ENCODE results near the gene TICAM1. TPM values are rescaled to one million over a fixed set of nuclear protein-coding genes. Genes with fewer than 3 reads are reported as not detected.

Gene TICAM1
- total RNA-seq, 2 experiments from 2014 or later: 14.7 to 15.0 TPM

DNA sequence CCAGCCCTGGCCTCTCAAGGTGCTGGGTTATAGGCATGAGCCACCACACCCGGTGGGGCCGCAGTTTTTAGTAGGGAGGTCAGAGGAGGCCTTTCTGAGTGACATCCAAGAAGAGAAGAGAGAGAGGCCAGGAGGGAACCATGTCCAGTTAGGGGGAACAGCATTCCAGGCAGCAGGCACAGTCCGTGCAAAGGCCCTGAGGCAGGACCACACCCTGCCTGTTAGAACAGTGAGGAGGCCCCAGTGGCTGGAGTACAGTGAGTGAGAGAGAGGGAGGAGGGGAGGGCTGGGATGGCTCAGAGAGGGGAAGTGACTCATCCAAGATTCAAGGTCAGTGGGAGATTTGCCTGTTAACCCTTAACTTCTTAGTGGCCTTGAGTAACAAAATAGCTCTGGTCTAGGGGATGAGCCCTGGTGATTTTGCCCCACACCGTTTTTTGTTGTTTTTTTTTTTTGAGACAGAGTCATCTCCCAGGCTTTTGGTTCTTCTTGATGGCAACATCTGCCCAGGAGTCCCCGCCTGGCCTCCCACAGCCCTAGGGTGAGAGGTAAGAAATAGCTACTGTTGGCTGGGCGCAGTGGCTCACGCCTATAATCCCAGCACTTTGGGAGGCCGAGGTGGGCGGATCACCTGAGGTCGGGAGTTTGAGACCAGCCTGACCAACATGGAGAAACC lies 38.7 kb upstream of the TICAM1 start:
- ChIA-PET POLR2A (no interaction called here), CTCF (interaction anchor here (0.9 to 4.7 kb wide), 2 partner anchors 44 to 61 kb away, joined by 4 to 60 read pairs; no protein-coding TSS in a partner anchor)
- no peak overlapping the region for H3K4me3 ChIP-seq (ENCODE audit: low read length)
- Mint-ChIP-seq H3K4me3 (no peak overlapping the region), H3K27ac (no peak overlapping the region), H3K27me3 (peaks cover 11% of the 10 kb centered on the region), H3K36me3 (ENCODE audit: low read depth) (no peaks in the 10 kb centered on the region), H3K4me1 (ENCODE audit: low read depth) (peaks cover 12% of the 10 kb centered on the region), H3K9me3 (no peaks in the 10 kb centered on the region)
- H3K27me3 ChIP-seq (ENCODE audit: control insufficient read depth in 1 of 2, insufficient read depth in 2 of 2, low read length in 2 of 2): no peaks in the 10 kb centered on the region
- peaks cover 28% of the 10 kb centered on the region for H3K4me1 ChIP-seq (ENCODE audit: insufficient read depth, low read length)
- intact Hi-C loops (cut with DNase I, micrococcal nuclease): no loop called here
- H3K27ac ChIP-seq (ENCODE audit: low read depth in 1 of 2, low read length in 2 of 2): no peak overlapping the region
- ATAC-seq (ENCODE audit: poor library complexity) (no peak), DNase-seq (peak in 3 of 14 experiments; percentile 21 to 69 (median 57))
- TF ChIP-seq, protein P1, sequence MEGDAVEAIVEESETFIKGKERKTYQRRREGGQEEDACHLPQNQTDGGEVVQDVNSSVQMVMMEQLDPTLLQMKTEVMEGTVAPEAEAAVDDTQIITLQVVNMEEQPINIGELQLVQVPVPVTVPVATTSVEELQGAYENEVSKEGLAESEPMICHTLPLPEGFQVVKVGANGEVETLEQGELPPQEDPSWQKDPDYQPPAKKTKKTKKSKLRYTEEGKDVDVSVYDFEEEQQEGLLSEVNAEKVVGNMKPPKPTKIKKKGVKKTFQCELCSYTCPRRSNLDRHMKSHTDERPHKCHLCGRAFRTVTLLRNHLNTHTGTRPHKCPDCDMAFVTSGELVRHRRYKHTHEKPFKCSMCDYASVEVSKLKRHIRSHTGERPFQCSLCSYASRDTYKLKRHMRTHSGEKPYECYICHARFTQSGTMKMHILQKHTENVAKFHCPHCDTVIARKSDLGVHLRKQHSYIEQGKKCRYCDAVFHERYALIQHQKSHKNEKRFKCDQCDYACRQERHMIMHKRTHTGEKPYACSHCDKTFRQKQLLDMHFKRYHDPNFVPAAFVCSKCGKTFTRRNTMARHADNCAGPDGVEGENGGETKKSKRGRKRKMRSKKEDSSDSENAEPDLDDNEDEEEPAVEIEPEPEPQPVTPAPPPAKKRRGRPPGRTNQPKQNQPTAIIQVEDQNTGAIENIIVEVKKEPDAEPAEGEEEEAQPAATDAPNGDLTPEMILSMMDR (IDR thresholded peaks at IDR 0.05): no peak
- H3K36me3 ChIP-seq (ENCODE audit: insufficient read depth, low read length): no peaks in the 10 kb centered on the region
- no peaks in the 10 kb centered on the region for H3K9me3 ChIP-seq (ENCODE audit: control insufficient read depth in 1 of 2, insufficient read depth in 1 of 2, low read length in 2 of 2)

DNA sequence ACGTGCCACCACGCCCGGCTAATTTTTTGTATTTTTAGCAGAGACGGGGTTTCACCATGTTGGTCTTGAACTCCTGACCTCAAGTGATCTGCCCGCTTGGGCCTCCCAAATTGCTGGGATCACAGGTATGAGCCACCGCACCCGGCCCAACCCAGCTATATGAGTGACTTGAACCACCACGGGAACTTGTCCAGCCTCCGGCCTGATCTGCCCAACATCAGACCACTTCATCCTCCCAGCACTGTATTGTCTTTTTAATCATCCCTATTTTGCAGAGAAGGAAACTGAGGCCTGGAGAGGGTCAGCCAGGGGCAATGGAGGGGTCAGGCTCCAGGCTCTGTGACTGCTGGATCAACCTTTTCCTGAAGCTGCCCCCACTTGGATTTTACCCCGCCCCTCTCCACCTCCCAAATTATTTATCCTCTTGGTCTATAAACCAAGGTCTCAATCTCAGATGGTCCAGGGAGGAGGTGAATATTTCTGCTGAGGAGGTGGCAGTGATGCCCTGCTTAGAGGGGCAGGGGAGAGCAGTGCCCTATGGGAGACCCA lies 36.8 kb upstream of the TICAM1 start:
- intact Hi-C loops (cut with DNase I, micrococcal nuclease): loop anchor here in 1 of 2 experiments (5.0 kb wide), 1 partner anchor 99 kb away; the partner anchor contains the start of gene KDM4B
- Mint-ChIP-seq H3K4me1 (ENCODE audit: low read depth) (peaks cover 12% of the 10 kb centered on the region), H3K36me3 (ENCODE audit: low read depth) (no peaks in the 10 kb centered on the region), H3K4me3 (peak overlapping the region; percentile 88), H3K27ac (no peak overlapping the region), H3K9me3 (no peaks in the 10 kb centered on the region), H3K27me3 (peaks cover 4% of the 10 kb centered on the region)
- TF ChIP-seq, protein P1 (IDR thresholded peaks at IDR 0.05): no peak
- Histone ChIP-seq H3K4me1 (ENCODE audit: insufficient read depth, low read length) (peaks cover 28% of the 10 kb centered on the region), H3K9me3 (ENCODE audit: control insufficient read depth in 1 of 2, insufficient read depth in 1 of 2, low read length in 2 of 2) (no peaks in the 10 kb centered on the region), H3K27ac (ENCODE audit: low read depth in 1 of 2, low read length in 2 of 2) (no peak overlapping the region), H3K27me3 (ENCODE audit: control insufficient read depth in 1 of 2, insufficient read depth in 2 of 2, low read length in 2 of 2) (no peaks in the 10 kb centered on the region), H3K4me3 (ENCODE audit: low read length) (peak overlapping the region; percentile 89), H3K36me3 (ENCODE audit: insufficient read depth, low read length) (no peaks in the 10 kb centered on the region)
- POLR2A ChIA-PET: interaction anchor here (2.6 to 3.1 kb wide), 3 partner anchors 43 to 49 kb away, joined by 11 to 24 read pairs (median 22); no protein-coding TSS in a partner anchor
- DNase-seq (peak in 1 of 14 experiments; percentile 33), ATAC-seq (ENCODE audit: poor library complexity) (no peak)
- CTCF ChIA-PET: interaction anchor here (1.0 to 2.3 kb wide), 3 partner anchors 43 to 58 kb away, joined by 4 to 18 read pairs (median 4); no protein-coding TSS in a partner anchor

DNA sequence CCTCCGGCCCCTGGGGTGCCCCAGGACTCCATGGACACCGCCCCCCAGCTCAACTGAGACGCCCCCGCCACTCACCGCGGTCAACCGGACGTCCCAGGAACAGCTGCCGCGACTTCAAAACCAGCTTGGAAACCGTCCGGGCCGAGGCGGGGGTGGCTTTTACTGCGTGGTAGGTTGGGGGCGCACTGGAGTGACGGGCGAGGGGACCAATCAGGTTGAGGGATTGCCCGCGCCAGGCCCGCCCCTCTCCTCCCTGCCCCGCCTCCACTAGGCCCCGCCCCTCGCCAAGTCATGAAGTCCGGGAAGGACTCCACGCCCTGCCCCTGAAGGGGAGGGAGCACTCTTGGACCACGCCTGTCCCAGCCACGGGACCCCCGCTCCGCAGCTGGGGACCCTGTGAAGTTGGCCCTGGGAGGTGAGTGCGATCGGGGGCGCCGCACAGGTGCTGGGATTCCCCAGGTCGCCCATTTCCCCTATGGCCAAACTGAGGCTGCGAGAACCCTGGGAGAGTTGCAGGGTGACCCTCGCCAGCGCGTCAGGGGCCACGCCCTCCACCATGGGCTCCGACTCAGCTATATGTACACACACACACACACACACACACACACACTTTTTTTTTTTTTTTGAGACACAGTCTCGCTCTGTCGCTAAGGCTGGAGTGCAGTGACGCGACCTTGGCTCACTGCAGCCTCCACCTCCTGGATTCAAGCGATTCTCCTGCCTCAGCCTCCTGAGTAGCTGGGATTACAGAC lies 36.2 kb upstream of the TICAM1 start, which contains the start of gene PLIN3:
PLIN3 (minus strand) TSS at position 134 of the 752 bp plus-strand sequence. CDS start 6,273 bp downstream, outside the sequence.
- Histone ChIP-seq H3K27ac (ENCODE audit: low read depth in 1 of 2, low read length in 2 of 2) (peak within 1 kb of the TSS in 1 of 2 donors; percentile 70), H3K4me1 (ENCODE audit: insufficient read depth, low read length) (peaks cover 26% of the 10 kb centered on the region), H3K4me3 (ENCODE audit: low read length) (peak within 1 kb of the TSS; percentile 89), H3K9me3 (ENCODE audit: control insufficient read depth in 1 of 2, insufficient read depth in 1 of 2, low read length in 2 of 2) (no peaks in the 10 kb centered on the region), H3K36me3 (ENCODE audit: insufficient read depth, low read length) (no peaks in the 10 kb centered on the region), H3K27me3 (ENCODE audit: control insufficient read depth in 1 of 2, insufficient read depth in 2 of 2, low read length in 2 of 2) (no peaks in the 10 kb centered on the region)
- peak within 1 kb of the TSS; percentile 69 for H3K27ac Mint-ChIP-seq
- H3K27me3 Mint-ChIP-seq: peaks cover 3% of the 10 kb centered on the region
- intact Hi-C loops (cut with DNase I, micrococcal nuclease): loop anchor here in 1 of 2 experiments (1.0 to 5.0 kb wide), 2 partner anchors 52 to 100 kb away; partner anchors contain the start of gene KDM4B
- no peaks in the 10 kb centered on the region for H3K36me3 Mint-ChIP-seq (ENCODE audit: low read depth)
- DNase-seq (peak; percentile 83 to 94 (median 89)), ATAC-seq (ENCODE audit: poor library complexity) (peak; percentile 93)
- peak within 1 kb of the TSS; percentile 88 for H3K4me3 Mint-ChIP-seq
- ChIA-PET POLR2A (interaction anchor here (1.0 to 3.1 kb wide), 5 partner anchors 44 to 101 kb away, joined by 7 to 24 read pairs (median 11); partner anchors contain the start of genes FEM1A and KDM4B), CTCF (interaction anchor here (1.3 to 2.3 kb wide), 3 partner anchors 44 to 134 kb away, joined by 3 to 18 read pairs (median 8); no protein-coding TSS in a partner anchor)
- TF ChIP-seq, protein P1 (IDR thresholded peaks at IDR 0.05): no peak
- peaks cover 11% of the 10 kb centered on the region for H3K4me1 Mint-ChIP-seq (ENCODE audit: low read depth)
- H3K9me3 Mint-ChIP-seq: no peaks in the 10 kb centered on the region
